Measurements from ENCODE around the gene MEIS2. TPM values are rescaled to one million over a fixed set of nuclear protein-coding genes. Genes with fewer than 3 reads are reported as not detected.

MEIS2 gene
- total RNA-seq, 1 experiment from 2014 or later: 23.1 TPM

DNA sequence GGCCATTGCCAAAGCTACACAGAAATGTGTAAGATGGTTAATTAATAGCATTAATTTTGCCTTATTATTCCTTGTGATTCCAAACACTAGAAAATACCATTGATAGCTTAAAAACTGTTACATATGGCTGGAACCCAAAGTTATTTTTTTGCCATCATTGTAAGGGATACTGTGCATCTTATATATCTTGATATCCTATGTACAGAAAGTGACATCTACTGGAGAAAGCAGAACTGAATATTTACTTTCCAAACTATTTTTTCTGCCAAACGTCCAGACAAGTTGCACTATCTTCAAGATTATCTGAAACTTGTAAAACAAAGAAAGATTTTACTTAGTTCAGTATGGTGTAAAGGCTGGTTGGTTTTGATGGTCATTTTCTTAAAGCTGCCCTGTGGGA lies 33.3 kb upstream of the MEIS2 start:
- TF ChIP-seq, protein P1, sequence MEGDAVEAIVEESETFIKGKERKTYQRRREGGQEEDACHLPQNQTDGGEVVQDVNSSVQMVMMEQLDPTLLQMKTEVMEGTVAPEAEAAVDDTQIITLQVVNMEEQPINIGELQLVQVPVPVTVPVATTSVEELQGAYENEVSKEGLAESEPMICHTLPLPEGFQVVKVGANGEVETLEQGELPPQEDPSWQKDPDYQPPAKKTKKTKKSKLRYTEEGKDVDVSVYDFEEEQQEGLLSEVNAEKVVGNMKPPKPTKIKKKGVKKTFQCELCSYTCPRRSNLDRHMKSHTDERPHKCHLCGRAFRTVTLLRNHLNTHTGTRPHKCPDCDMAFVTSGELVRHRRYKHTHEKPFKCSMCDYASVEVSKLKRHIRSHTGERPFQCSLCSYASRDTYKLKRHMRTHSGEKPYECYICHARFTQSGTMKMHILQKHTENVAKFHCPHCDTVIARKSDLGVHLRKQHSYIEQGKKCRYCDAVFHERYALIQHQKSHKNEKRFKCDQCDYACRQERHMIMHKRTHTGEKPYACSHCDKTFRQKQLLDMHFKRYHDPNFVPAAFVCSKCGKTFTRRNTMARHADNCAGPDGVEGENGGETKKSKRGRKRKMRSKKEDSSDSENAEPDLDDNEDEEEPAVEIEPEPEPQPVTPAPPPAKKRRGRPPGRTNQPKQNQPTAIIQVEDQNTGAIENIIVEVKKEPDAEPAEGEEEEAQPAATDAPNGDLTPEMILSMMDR (IDR thresholded peaks at IDR 0.05; ENCODE audit: unreplicated experiment): no peak
- no TSS peak for BruUV-seq (replicated peaks)
- Mint-ChIP-seq H3K27ac (ENCODE audit: unreplicated experiment) (no peak overlapping the region), H3K9me3 (ENCODE audit: low read depth, unreplicated experiment) (no peaks in the 10 kb centered on the region), H3K36me3 (ENCODE audit: insufficient read depth, unreplicated experiment) (no peaks in the 10 kb centered on the region), H3K4me1 (ENCODE audit: low read depth, unreplicated experiment) (no peaks in the 10 kb centered on the region), H3K4me3 (ENCODE audit: low read depth, unreplicated experiment) (no peak overlapping the region), H3K27me3 (ENCODE audit: unreplicated experiment) (no peaks in the 10 kb centered on the region)
- no peak for DNase-seq
- intact Hi-C loops (cut with micrococcal nuclease; ENCODE audit: unreplicated experiment): loop anchor here (1.0 to 10.0 kb wide), 4 partner anchors 250 to 751 kb away; no protein-coding TSS in a partner anchor
- CTCF ChIA-PET: no interaction called here

DNA sequence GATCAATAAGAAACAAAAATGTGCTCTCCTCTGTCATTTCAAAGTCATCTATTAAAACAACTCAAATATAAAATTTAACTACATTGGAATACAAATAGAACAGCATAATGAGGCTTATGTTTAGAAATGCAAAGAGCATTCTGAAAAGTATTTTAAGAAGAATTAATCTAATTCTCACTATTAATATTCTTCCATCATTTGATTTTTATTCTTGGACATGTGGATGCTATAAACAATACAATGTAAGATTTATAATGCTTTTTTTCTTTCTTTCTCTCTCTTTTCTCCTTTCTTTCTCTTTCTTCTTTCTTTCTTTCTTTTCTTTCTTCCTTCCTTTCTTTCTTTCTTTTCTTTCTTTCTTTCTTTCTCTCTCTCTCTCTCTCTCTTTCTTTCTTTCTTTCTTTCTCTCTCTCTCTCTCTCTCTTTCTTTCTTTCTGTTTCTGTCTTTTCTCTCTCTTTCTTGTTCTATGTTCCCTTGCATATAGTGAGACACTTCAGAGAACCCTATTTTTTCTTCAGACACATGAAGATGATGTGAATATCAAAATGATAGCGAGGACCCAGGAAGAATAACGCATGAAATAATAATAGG lies 32.6 kb upstream of the MEIS2 start:
- no peaks in the 10 kb centered on the region for H3K36me3 Mint-ChIP-seq (ENCODE audit: insufficient read depth, unreplicated experiment)
- H3K4me3 Mint-ChIP-seq (ENCODE audit: low read depth, unreplicated experiment): no peak overlapping the region
- H3K27me3 Mint-ChIP-seq (ENCODE audit: unreplicated experiment): no peaks in the 10 kb centered on the region
- BruUV-seq (replicated peaks): no TSS peak
- no peak for DNase-seq
- CTCF ChIA-PET: no interaction called here
- H3K4me1 Mint-ChIP-seq (ENCODE audit: low read depth, unreplicated experiment): no peaks in the 10 kb centered on the region
- TF ChIP-seq, protein P1 (IDR thresholded peaks at IDR 0.05; ENCODE audit: unreplicated experiment): no peak
- intact Hi-C loops (cut with micrococcal nuclease; ENCODE audit: unreplicated experiment): loop anchor here (5.0 to 10.0 kb wide), 3 partner anchors 488 to 752 kb away; no protein-coding TSS in a partner anchor
- no peak overlapping the region for H3K27ac Mint-ChIP-seq (ENCODE audit: unreplicated experiment)
- H3K9me3 Mint-ChIP-seq (ENCODE audit: low read depth, unreplicated experiment): no peaks in the 10 kb centered on the region

DNA sequence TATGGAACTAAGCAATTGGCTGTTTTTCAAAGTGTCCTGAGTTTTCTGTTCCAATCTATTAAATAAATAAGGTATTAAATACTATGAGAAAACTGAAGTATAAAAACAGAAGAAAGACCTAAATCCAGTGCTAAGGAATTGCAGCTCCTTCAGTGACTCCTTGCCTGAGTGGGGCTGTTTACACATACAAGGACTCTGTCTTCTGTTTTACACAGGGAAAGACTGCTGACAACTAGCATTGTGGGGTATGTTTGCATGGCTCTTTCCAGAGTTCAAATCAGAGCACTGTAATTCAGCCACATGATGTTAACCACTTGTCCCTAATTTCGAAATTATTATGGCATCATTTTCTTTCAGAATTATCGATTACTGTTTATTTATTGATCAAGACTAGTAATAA lies 31.3 kb upstream of the MEIS2 start:
- no TSS peak for BruUV-seq (replicated peaks)
- Mint-ChIP-seq H3K36me3 (ENCODE audit: insufficient read depth, unreplicated experiment) (no peaks in the 10 kb centered on the region), H3K4me1 (ENCODE audit: low read depth, unreplicated experiment) (no peaks in the 10 kb centered on the region), H3K9me3 (ENCODE audit: low read depth, unreplicated experiment) (no peaks in the 10 kb centered on the region), H3K27me3 (ENCODE audit: unreplicated experiment) (no peaks in the 10 kb centered on the region), H3K27ac (ENCODE audit: unreplicated experiment) (no peak overlapping the region), H3K4me3 (ENCODE audit: low read depth, unreplicated experiment) (no peak overlapping the region)
- TF ChIP-seq, protein P1 (IDR thresholded peaks at IDR 0.05; ENCODE audit: unreplicated experiment): no peak
- intact Hi-C loops (cut with micrococcal nuclease; ENCODE audit: unreplicated experiment): loop anchor here (5.0 to 10.0 kb wide), 3 partner anchors 487 to 753 kb away; no protein-coding TSS in a partner anchor
- CTCF ChIA-PET: no interaction called here
- DNase-seq: no peak

DNA sequence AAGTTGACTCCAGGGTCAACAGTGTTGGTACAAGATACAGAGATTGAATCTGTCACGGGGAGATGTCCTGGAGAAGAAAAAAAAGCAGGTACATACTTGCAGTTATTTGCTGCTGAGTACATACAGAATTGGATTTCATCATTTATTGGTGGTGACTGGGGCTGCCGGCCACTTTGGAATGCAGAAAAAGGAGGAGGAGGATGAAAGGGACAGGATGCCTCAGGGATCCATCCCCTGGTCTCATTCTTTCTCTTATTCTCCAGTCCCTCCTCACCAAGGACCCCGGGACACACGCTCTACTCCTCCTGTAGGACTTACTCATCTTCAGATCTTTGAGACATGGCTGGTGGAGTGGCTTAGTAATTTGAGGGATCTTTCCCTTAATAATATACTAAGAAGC lies 30.0 kb upstream of the MEIS2 start:
- CTCF ChIA-PET: no interaction called here
- TF ChIP-seq, protein P1 (IDR thresholded peaks at IDR 0.05; ENCODE audit: unreplicated experiment): no peak
- no peaks in the 10 kb centered on the region for H3K27me3 Mint-ChIP-seq (ENCODE audit: unreplicated experiment)
- intact Hi-C loops (cut with micrococcal nuclease; ENCODE audit: unreplicated experiment): loop anchor here (5.0 to 10.0 kb wide), 3 partner anchors 486 to 754 kb away; no protein-coding TSS in a partner anchor
- H3K4me1 Mint-ChIP-seq (ENCODE audit: low read depth, unreplicated experiment): no peaks in the 10 kb centered on the region
- no TSS peak for BruUV-seq (replicated peaks)
- H3K36me3 Mint-ChIP-seq (ENCODE audit: insufficient read depth, unreplicated experiment): no peaks in the 10 kb centered on the region
- H3K9me3 Mint-ChIP-seq (ENCODE audit: low read depth, unreplicated experiment): no peaks in the 10 kb centered on the region
- no peak overlapping the region for H3K27ac Mint-ChIP-seq (ENCODE audit: unreplicated experiment)
- DNase-seq: no peak
- H3K4me3 Mint-ChIP-seq (ENCODE audit: low read depth, unreplicated experiment): no peak overlapping the region

Data from Calu3 (cell line).